Measurements from ENCODE around the gene DISC1. TPM values are rescaled to one million over a fixed set of nuclear protein-coding genes. Genes with fewer than 3 reads are reported as not detected.

Gene DISC1
- polyA plus RNA-seq, 1 donor from 2014 or later, result 0.84 TPM

DNA sequence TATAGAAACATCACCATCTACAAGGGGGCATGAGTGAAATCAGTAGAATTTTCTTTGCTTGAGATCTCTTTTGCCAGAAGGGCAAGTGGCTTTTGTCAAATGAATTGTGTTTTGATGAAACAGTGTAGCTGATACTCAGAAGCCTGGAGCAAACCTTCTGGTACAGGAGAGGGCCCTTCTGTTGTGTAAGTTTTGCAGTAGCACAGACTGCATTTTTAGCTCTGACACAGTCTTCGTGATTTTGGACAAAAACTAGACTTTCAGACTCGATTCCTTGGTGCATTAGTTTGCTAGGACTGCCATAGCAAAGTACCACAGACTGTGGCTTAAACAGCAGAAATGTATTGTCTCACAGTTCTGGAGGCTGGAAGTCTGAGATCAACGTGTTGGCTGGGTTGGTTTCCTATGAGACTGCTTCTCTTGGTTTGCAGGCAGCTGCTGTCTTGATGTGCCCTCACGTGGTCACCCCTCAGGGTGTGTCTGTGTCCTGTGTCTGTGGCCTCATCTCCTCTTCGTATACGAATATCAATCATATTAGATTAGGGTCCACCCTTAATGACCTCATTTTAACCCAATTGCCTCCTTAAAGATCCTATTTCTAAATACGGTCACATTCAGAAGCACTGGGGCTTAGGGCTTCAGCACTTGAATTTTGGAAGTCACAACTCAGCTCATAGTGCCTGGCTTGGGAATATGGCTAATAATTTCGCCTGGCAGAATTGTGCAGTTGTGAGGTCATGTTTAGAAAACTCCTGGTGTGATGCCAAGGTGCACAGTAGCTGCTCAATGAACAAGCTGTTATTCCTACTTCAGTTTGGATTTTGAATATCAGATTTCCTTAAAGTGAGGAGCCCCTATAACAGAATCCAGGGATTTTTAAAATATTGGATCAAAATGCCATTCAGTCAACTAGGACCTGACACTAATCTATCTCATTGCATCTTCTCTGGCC lies 21.2 kb upstream of the DISC1 start:
- H3F3A ChIP-seq (ENCODE audit: insufficient read depth, low read length, poor library complexity, severe bottlenecking), result no peaks in the 10 kb centered on the region
- no peak overlapping the region for H3K4me3 ChIP-seq (ENCODE audit: low read length)
- no peaks in the 10 kb centered on the region for H3K9me3 ChIP-seq (ENCODE audit: low read length)
- no peaks in the 10 kb centered on the region for H3K36me3 ChIP-seq (ENCODE audit: insufficient read depth, low read length)
- H3K79me2 ChIP-seq (replicated peaks; ENCODE audit: insufficient read depth, low read length), result no peaks in the 10 kb centered on the region
- H3K9me2 ChIP-seq (ENCODE audit: insufficient read depth, low read length), result no peaks in the 10 kb centered on the region
- no peak overlapping the region for H3K9ac ChIP-seq (ENCODE audit: low read length)
- no peak overlapping the region for H2AFZ ChIP-seq (ENCODE audit: low read depth, low read length)
- no peak overlapping the region for H3K4me2 ChIP-seq (ENCODE audit: low read length)
- H3K27me3 ChIP-seq (ENCODE audit: insufficient read depth, low read depth, low read length), result no peaks in the 10 kb centered on the region
- no peak overlapping the region for H3K27ac ChIP-seq (ENCODE audit: low read length)
- H4K20me1 ChIP-seq (ENCODE audit: insufficient read depth), result no peaks in the 10 kb centered on the region
- no peak for TF ChIP-seq EZH2 (IDR thresholded peaks at IDR 0.05; ENCODE audit: borderline replicate concordance, insufficient read depth, low read length, poor library complexity, severe bottlenecking)
- no peak for TF ChIP-seq EP300 (conservative IDR thresholded peaks at IDR 0.05; ENCODE audit: poor library complexity, severe bottlenecking)
- TF ChIP-seq, protein P1, sequence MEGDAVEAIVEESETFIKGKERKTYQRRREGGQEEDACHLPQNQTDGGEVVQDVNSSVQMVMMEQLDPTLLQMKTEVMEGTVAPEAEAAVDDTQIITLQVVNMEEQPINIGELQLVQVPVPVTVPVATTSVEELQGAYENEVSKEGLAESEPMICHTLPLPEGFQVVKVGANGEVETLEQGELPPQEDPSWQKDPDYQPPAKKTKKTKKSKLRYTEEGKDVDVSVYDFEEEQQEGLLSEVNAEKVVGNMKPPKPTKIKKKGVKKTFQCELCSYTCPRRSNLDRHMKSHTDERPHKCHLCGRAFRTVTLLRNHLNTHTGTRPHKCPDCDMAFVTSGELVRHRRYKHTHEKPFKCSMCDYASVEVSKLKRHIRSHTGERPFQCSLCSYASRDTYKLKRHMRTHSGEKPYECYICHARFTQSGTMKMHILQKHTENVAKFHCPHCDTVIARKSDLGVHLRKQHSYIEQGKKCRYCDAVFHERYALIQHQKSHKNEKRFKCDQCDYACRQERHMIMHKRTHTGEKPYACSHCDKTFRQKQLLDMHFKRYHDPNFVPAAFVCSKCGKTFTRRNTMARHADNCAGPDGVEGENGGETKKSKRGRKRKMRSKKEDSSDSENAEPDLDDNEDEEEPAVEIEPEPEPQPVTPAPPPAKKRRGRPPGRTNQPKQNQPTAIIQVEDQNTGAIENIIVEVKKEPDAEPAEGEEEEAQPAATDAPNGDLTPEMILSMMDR (IDR thresholded peaks at IDR 0.05; ENCODE audit: poor library complexity, severe bottlenecking), result no peak
- TF ChIP-seq, protein P2, sequence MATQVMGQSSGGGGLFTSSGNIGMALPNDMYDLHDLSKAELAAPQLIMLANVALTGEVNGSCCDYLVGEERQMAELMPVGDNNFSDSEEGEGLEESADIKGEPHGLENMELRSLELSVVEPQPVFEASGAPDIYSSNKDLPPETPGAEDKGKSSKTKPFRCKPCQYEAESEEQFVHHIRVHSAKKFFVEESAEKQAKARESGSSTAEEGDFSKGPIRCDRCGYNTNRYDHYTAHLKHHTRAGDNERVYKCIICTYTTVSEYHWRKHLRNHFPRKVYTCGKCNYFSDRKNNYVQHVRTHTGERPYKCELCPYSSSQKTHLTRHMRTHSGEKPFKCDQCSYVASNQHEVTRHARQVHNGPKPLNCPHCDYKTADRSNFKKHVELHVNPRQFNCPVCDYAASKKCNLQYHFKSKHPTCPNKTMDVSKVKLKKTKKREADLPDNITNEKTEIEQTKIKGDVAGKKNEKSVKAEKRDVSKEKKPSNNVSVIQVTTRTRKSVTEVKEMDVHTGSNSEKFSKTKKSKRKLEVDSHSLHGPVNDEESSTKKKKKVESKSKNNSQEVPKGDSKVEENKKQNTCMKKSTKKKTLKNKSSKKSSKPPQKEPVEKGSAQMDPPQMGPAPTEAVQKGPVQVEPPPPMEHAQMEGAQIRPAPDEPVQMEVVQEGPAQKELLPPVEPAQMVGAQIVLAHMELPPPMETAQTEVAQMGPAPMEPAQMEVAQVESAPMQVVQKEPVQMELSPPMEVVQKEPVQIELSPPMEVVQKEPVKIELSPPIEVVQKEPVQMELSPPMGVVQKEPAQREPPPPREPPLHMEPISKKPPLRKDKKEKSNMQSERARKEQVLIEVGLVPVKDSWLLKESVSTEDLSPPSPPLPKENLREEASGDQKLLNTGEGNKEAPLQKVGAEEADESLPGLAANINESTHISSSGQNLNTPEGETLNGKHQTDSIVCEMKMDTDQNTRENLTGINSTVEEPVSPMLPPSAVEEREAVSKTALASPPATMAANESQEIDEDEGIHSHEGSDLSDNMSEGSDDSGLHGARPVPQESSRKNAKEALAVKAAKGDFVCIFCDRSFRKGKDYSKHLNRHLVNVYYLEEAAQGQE (IDR thresholded peaks at IDR 0.05; ENCODE audit: borderline replicate concordance), result no peak
- no peak for TF ChIP-seq SMC3 (conservative IDR thresholded peaks at IDR 0.05; ENCODE audit: poor library complexity)
- no peak for TF ChIP-seq MXI1 (conservative IDR thresholded peaks at IDR 0.05; ENCODE audit: poor library complexity, severe bottlenecking)
- TF ChIP-seq RAD21 (conservative IDR thresholded peaks at IDR 0.05), result no peak

DNA sequence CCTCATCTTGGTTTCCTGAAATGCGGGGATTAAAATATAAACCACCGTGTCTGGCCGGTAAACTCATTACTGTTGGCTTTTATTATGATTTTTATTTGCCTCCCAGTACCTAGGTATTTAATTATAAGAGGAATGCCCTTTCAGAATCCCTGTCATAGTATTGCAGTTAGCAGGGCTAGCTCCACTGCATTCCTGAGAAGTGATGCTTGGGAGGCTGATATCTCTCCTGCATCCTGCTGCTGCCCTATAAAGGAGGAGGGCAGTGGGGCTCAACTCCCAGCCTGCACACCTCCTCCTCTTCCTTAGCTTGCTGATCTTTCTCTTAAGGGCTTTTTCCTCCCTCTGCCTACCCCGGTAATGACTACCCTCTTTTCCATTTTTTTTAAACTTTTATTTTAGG lies 19.9 kb upstream of the DISC1 start:
- H3K4me2 ChIP-seq (ENCODE audit: low read length), result no peak overlapping the region
- no peak overlapping the region for H3K27ac ChIP-seq (ENCODE audit: low read length)
- no peak overlapping the region for H3K4me3 ChIP-seq (ENCODE audit: low read length)
- H3K36me3 ChIP-seq (ENCODE audit: insufficient read depth, low read length), result no peaks in the 10 kb centered on the region
- no peaks in the 10 kb centered on the region for H3K9me3 ChIP-seq (ENCODE audit: low read length)
- no peaks in the 10 kb centered on the region for H3K9me2 ChIP-seq (ENCODE audit: insufficient read depth, low read length)
- no peaks in the 10 kb centered on the region for H4K20me1 ChIP-seq (ENCODE audit: insufficient read depth)
- TF ChIP-seq EZH2 (IDR thresholded peaks at IDR 0.05; ENCODE audit: borderline replicate concordance, insufficient read depth, low read length, poor library complexity, severe bottlenecking) (no peak), RAD21 (conservative IDR thresholded peaks at IDR 0.05) (no peak), EP300 (conservative IDR thresholded peaks at IDR 0.05; ENCODE audit: poor library complexity, severe bottlenecking) (no peak), MXI1 (conservative IDR thresholded peaks at IDR 0.05; ENCODE audit: poor library complexity, severe bottlenecking) (no peak), POLR2AphosphoS5 (IDR thresholded peaks at IDR 0.05) (no peak), SMC3 (conservative IDR thresholded peaks at IDR 0.05; ENCODE audit: poor library complexity) (no peak), TAF1 (IDR thresholded peaks at IDR 0.05; ENCODE audit: low read depth) (no peak)
- TF ChIP-seq, protein P2 (IDR thresholded peaks at IDR 0.05; ENCODE audit: borderline replicate concordance), result no peak
- TF ChIP-seq, protein P1 (IDR thresholded peaks at IDR 0.05; ENCODE audit: poor library complexity, severe bottlenecking), result no peak
- no peaks in the 10 kb centered on the region for H3K27me3 ChIP-seq (ENCODE audit: insufficient read depth, low read depth, low read length)
- H3K79me2 ChIP-seq (replicated peaks; ENCODE audit: insufficient read depth, low read length), result no peaks in the 10 kb centered on the region
- H2AFZ ChIP-seq (ENCODE audit: low read depth, low read length), result no peak overlapping the region
- no peak overlapping the region for H3K9ac ChIP-seq (ENCODE audit: low read length)
- no peaks in the 10 kb centered on the region for H3F3A ChIP-seq (ENCODE audit: insufficient read depth, low read length, poor library complexity, severe bottlenecking)

Measured in neural cell (in vitro differentiated cells).